GM04504 (cell line): ENCODE data around the gene TRIP4.
"Not testable (repeated sequence)": the region's sequence is repeated elsewhere in the genome, so short reads cannot be mapped to it uniquely, and the experiment has no call there.

Experiments
- DNase-seq: peaks from one replicate; pipeline ENCODE4 v3.0.0-alpha.2; 2012; ENCODE audit warnings: low read depth

The TRIP4 gene

GRCh38 chr15:64381000-64381751, 6.5 kb upstream of the TRIP4 start, which contains the start of gene PCLAF:
Gene PCLAF (minus strand): TSS chr15:64381441. CDS start chr15:64381371, 70 bp downstream.
- DNase-seq: peak; percentile 88

GRCh38 chr15:64383760-64384159, 3.9 kb upstream of the TRIP4 start:
- DNase-seq: no peak

- DNase-seq: no peak
Observed at GRCh38 chr15:64386291-64386690, 1.3 kb upstream of the TRIP4 start.

- DNase-seq: no peak
Observed at GRCh38 chr15:64389036-64389435, 1.4 kb downstream of the TRIP4 start.

- not testable (repeated sequence) for DNase-seq
Observed at GRCh38 chr15:64392471-64392870, 4.8 kb downstream of the TRIP4 start.

GRCh38 chr15:64396789-64397188, 9.2 kb downstream of the TRIP4 start:
- no peak for DNase-seq

GRCh38 chr15:64398575-64398974, 10.9 kb downstream of the TRIP4 start:
- DNase-seq: no peak

- no peak for DNase-seq
Observed at GRCh38 chr15:64400583-64400982, 12.9 kb downstream of the TRIP4 start.

GRCh38 chr15:64412216-64412615, 24.6 kb downstream of the TRIP4 start:
- no peak for DNase-seq

- DNase-seq: no peak
Observed at GRCh38 chr15:64422697-64423096, 35.1 kb downstream of the TRIP4 start.

GRCh38 chr15:64423970-64424369, 36.3 kb downstream of the TRIP4 start:
- DNase-seq: no peak

- no peak for DNase-seq
Observed at GRCh38 chr15:64425221-64425620, 37.6 kb downstream of the TRIP4 start.

GRCh38 chr15:64426845-64427465, 39.3 kb downstream of the TRIP4 start:
- peak; percentile 21 for DNase-seq

GRCh38 chr15:64429448-64429847, 41.8 kb downstream of the TRIP4 start:
- no peak for DNase-seq

GRCh38 chr15:64430000-64430735, 42.5 kb downstream of the TRIP4 start:
- DNase-seq: peak; percentile 88

- DNase-seq: no peak
Observed at GRCh38 chr15:64437982-64438381, 50.3 kb downstream of the TRIP4 start.

- no peak for DNase-seq
Observed at GRCh38 chr15:64438653-64439447, 51.2 kb downstream of the TRIP4 start.

- no peak for DNase-seq
Observed at GRCh38 chr15:64441852-64442251, 54.2 kb downstream of the TRIP4 start.

GRCh38 chr15:64443016-64443415, 55.4 kb downstream of the TRIP4 start:
- DNase-seq: no peak

- DNase-seq: peak; percentile 37
Observed at GRCh38 chr15:64443747-64444621, 56.3 kb downstream of the TRIP4 start.

- DNase-seq: no peak
Observed at GRCh38 chr15:64444836-64445235, 57.2 kb downstream of the TRIP4 start.
